Stimulated activated naive B cell treated with anti-CD40 and anti-IgM and Interleukin-4, amounts not matched to agents 10 μg/mL and 1 μg/mL and 100 μg/mL, for 72 hours (primary cell): ENCODE measurements around the gene MMP24.
A peak's percentile ranks its signal among the peaks of the same experiment; 100 is the strongest.

ENCODE experiments used
- ATAC-seq, 2 donors: fragments of 150-1000 bp; cut with Tn5 transposase; replicated peaks; 2 replicates each; pipeline ENCODE4 v1.10.0; 2021; ENCODE audit warnings: moderate library complexity in 1 of 2
- DNase-seq: peaks from one replicate; pipeline ENCODE4 v3.0.0; 2021
- H3K27ac Mint-ChIP-seq: one replicate; pipeline ENCODE4 v1.8.0; 2022; ENCODE audit warnings: mild to moderate bottlenecking, mixed read lengths
- H3K27me3 Mint-ChIP-seq, 2 donors: one replicate each; pipeline ENCODE4 v1.8.0; 2022; ENCODE audit warnings: mixed read lengths in 2 of 2
- H3K36me3 Mint-ChIP-seq, 2 donors: one replicate each; pipeline ENCODE4 v1.8.0; 2022; ENCODE audit warnings: mixed read lengths in 2 of 2, mild to moderate bottlenecking in 1 of 2
- H3K4me1 Mint-ChIP-seq, 2 donors: one replicate each; pipeline ENCODE4 v1.8.0; 2022; ENCODE audit warnings: mixed read lengths in 2 of 2, mild to moderate bottlenecking in 1 of 2
- H3K4me3 Mint-ChIP-seq, 2 donors: one replicate each; pipeline ENCODE4 v1.8.0; 2022; ENCODE audit warnings: mild to moderate bottlenecking in 2 of 2, mixed read lengths in 2 of 2, moderate library complexity in 1 of 2
- H3K9me3 Mint-ChIP-seq, 2 donors: one replicate each; pipeline ENCODE4 v1.8.0; 2022; ENCODE audit warnings: mixed read lengths in 2 of 2, mild to moderate bottlenecking in 1 of 2

MMP24 gene

GRCh38 chr20:35318502-35319157 is 92.1 kb downstream of the MMP24 start:
- no peak for DNase-seq
- no peak overlapping the region for H3K27ac Mint-ChIP-seq
- no peak overlapping the region for H3K4me3 Mint-ChIP-seq
- H3K36me3 Mint-ChIP-seq: peaks cover 20 to 36% of the 10 kb centered on the region in 2 donors
- peaks cover 11 to 14% of the 10 kb centered on the region in 2 donors for H3K4me1 Mint-ChIP-seq
- H3K27me3 Mint-ChIP-seq: no peaks in the 10 kb centered on the region
- no peaks in the 10 kb centered on the region for H3K9me3 Mint-ChIP-seq
- ATAC-seq: no peak

GRCh38 chr20:35319192-35319870 is 92.8 kb downstream of the MMP24 start:
- no peak for ATAC-seq
- H3K4me3 Mint-ChIP-seq: no peak overlapping the region
- no peaks in the 10 kb centered on the region for H3K27me3 Mint-ChIP-seq
- no peak for DNase-seq
- peaks cover 21 to 37% of the 10 kb centered on the region in 2 donors for H3K36me3 Mint-ChIP-seq
- no peaks in the 10 kb centered on the region for H3K9me3 Mint-ChIP-seq
- peaks cover 11 to 14% of the 10 kb centered on the region in 2 donors for H3K4me1 Mint-ChIP-seq
- no peak overlapping the region for H3K27ac Mint-ChIP-seq

- no peak for DNase-seq
- Mint-ChIP-seq H3K4me3 (no peak overlapping the region), H3K4me1 (peaks cover 11 to 14% of the 10 kb centered on the region in 2 donors)
Observed at GRCh38 chr20:35319871-35320197, 93.3 kb downstream of the MMP24 start.

GRCh38 chr20:35320396-35321126 is 94.1 kb downstream of the MMP24 start:
- no peak overlapping the region for H3K27ac Mint-ChIP-seq
- ATAC-seq (no peak), DNase-seq (no peak)
- peaks cover 9 to 11% of the 10 kb centered on the region in 2 donors for H3K4me1 Mint-ChIP-seq
- H3K4me3 Mint-ChIP-seq: no peak overlapping the region
- H3K9me3 Mint-ChIP-seq: no peaks in the 10 kb centered on the region
- peaks cover 13 to 28% of the 10 kb centered on the region in 2 donors for H3K36me3 Mint-ChIP-seq
- H3K27me3 Mint-ChIP-seq: no peaks in the 10 kb centered on the region

More at GRCh38 chr20:35319871-35320197, 93.3 kb downstream of the MMP24 start:
- no peak for ATAC-seq
- H3K9me3 Mint-ChIP-seq: no peaks in the 10 kb centered on the region
- H3K36me3 Mint-ChIP-seq: peaks cover 17 to 33% of the 10 kb centered on the region in 2 donors
- no peaks in the 10 kb centered on the region for H3K27me3 Mint-ChIP-seq
- no peak overlapping the region for H3K27ac Mint-ChIP-seq

GRCh38 chr20:35325401-35325800 is 98.9 kb downstream of the MMP24 start:
- Mint-ChIP-seq H3K27me3 (no peaks in the 10 kb centered on the region), H3K4me3 (no peak overlapping the region), H3K9me3 (no peaks in the 10 kb centered on the region), H3K36me3 (peaks cover 18 to 33% of the 10 kb centered on the region in 2 donors), H3K4me1 (peaks cover 11 to 13% of the 10 kb centered on the region in 2 donors), H3K27ac (no peak overlapping the region)
- ATAC-seq (no peak), DNase-seq (no peak)

- ATAC-seq (peak; percentile 65 to 74), DNase-seq (no peak)
- Mint-ChIP-seq H3K36me3 (peaks cover 13 to 31% of the 10 kb centered on the region in 2 donors), H3K4me1 (peaks cover 9 to 10% of the 10 kb centered on the region in 2 donors), H3K27me3 (no peaks in the 10 kb centered on the region), H3K27ac (peak overlapping the region; percentile 21), H3K9me3 (no peaks in the 10 kb centered on the region), H3K4me3 (no peak overlapping the region)
Observed at GRCh38 chr20:35326021-35326739, 99.7 kb downstream of the MMP24 start.
